Measurements from ENCODE around the gene MED9. TPM values are rescaled to one million over a fixed set of nuclear protein-coding genes. Genes with fewer than 3 reads are reported as not detected.

Gene MED9
- polyA plus RNA-seq, 1 donor from 2014 or later = 25.1 TPM

DNA sequence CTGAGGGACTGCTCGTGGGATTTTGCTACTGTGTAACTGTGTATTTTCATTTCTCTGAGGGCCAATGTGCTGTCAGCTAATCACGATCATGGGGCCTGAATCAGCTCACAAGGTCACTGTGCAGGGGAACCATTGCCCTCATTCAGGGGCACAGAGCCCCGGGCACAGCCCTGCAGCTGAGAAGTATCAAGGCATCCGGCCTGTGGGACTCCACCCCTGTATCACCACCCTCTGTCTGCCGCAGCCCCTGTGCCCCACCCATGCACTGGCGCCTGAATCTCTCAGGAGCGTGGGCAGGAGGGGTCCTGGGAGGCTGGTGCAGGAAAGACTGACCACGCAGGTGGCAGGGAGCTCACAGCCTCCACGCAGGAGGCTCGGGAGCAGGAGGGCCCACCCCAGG is 62.8 kb downstream of the MED9 start:
- H3K27ac ChIP-seq (ENCODE audit: low read length) = no peak overlapping the region
- H3K79me2 ChIP-seq (replicated peaks; ENCODE audit: insufficient read depth, low read length) = no peaks in the 10 kb centered on the region
- TF ChIP-seq, protein P1, sequence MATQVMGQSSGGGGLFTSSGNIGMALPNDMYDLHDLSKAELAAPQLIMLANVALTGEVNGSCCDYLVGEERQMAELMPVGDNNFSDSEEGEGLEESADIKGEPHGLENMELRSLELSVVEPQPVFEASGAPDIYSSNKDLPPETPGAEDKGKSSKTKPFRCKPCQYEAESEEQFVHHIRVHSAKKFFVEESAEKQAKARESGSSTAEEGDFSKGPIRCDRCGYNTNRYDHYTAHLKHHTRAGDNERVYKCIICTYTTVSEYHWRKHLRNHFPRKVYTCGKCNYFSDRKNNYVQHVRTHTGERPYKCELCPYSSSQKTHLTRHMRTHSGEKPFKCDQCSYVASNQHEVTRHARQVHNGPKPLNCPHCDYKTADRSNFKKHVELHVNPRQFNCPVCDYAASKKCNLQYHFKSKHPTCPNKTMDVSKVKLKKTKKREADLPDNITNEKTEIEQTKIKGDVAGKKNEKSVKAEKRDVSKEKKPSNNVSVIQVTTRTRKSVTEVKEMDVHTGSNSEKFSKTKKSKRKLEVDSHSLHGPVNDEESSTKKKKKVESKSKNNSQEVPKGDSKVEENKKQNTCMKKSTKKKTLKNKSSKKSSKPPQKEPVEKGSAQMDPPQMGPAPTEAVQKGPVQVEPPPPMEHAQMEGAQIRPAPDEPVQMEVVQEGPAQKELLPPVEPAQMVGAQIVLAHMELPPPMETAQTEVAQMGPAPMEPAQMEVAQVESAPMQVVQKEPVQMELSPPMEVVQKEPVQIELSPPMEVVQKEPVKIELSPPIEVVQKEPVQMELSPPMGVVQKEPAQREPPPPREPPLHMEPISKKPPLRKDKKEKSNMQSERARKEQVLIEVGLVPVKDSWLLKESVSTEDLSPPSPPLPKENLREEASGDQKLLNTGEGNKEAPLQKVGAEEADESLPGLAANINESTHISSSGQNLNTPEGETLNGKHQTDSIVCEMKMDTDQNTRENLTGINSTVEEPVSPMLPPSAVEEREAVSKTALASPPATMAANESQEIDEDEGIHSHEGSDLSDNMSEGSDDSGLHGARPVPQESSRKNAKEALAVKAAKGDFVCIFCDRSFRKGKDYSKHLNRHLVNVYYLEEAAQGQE (IDR thresholded peaks at IDR 0.05; ENCODE audit: borderline replicate concordance) = no peak
- TF ChIP-seq MXI1 (conservative IDR thresholded peaks at IDR 0.05; ENCODE audit: poor library complexity, severe bottlenecking) = no peak
- TF ChIP-seq, protein P2, sequence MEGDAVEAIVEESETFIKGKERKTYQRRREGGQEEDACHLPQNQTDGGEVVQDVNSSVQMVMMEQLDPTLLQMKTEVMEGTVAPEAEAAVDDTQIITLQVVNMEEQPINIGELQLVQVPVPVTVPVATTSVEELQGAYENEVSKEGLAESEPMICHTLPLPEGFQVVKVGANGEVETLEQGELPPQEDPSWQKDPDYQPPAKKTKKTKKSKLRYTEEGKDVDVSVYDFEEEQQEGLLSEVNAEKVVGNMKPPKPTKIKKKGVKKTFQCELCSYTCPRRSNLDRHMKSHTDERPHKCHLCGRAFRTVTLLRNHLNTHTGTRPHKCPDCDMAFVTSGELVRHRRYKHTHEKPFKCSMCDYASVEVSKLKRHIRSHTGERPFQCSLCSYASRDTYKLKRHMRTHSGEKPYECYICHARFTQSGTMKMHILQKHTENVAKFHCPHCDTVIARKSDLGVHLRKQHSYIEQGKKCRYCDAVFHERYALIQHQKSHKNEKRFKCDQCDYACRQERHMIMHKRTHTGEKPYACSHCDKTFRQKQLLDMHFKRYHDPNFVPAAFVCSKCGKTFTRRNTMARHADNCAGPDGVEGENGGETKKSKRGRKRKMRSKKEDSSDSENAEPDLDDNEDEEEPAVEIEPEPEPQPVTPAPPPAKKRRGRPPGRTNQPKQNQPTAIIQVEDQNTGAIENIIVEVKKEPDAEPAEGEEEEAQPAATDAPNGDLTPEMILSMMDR (IDR thresholded peaks at IDR 0.05; ENCODE audit: poor library complexity, severe bottlenecking) = no peak
- TF ChIP-seq TAF1 (IDR thresholded peaks at IDR 0.05; ENCODE audit: low read depth) = no peak
- TF ChIP-seq RAD21 (conservative IDR thresholded peaks at IDR 0.05) = no peak
- TF ChIP-seq EP300 (conservative IDR thresholded peaks at IDR 0.05; ENCODE audit: poor library complexity, severe bottlenecking) = no peak
- no peak for TF ChIP-seq SMC3 (conservative IDR thresholded peaks at IDR 0.05; ENCODE audit: poor library complexity)
- TF ChIP-seq POLR2AphosphoS5 (IDR thresholded peaks at IDR 0.05) = no peak
- no peak for TF ChIP-seq EZH2 (IDR thresholded peaks at IDR 0.05; ENCODE audit: borderline replicate concordance, insufficient read depth, low read length, poor library complexity, severe bottlenecking)
- no peak overlapping the region for H3K4me2 ChIP-seq (ENCODE audit: low read length)
- H3K27me3 ChIP-seq (ENCODE audit: insufficient read depth, low read depth, low read length) = no peaks in the 10 kb centered on the region
- H3K9ac ChIP-seq (ENCODE audit: low read length) = no peak overlapping the region
- no peak overlapping the region for H2AFZ ChIP-seq (ENCODE audit: low read depth, low read length)
- H3K9me3 ChIP-seq (ENCODE audit: low read length) = no peaks in the 10 kb centered on the region
- no peaks in the 10 kb centered on the region for H3K36me3 ChIP-seq (ENCODE audit: insufficient read depth, low read length)
- H3F3A ChIP-seq (ENCODE audit: insufficient read depth, low read length, poor library complexity, severe bottlenecking) = no peaks in the 10 kb centered on the region
- no peaks in the 10 kb centered on the region for H4K20me1 ChIP-seq (ENCODE audit: insufficient read depth)
- no peaks in the 10 kb centered on the region for H3K9me2 ChIP-seq (ENCODE audit: insufficient read depth, low read length)
- no peak overlapping the region for H3K4me3 ChIP-seq (ENCODE audit: low read length)

DNA sequence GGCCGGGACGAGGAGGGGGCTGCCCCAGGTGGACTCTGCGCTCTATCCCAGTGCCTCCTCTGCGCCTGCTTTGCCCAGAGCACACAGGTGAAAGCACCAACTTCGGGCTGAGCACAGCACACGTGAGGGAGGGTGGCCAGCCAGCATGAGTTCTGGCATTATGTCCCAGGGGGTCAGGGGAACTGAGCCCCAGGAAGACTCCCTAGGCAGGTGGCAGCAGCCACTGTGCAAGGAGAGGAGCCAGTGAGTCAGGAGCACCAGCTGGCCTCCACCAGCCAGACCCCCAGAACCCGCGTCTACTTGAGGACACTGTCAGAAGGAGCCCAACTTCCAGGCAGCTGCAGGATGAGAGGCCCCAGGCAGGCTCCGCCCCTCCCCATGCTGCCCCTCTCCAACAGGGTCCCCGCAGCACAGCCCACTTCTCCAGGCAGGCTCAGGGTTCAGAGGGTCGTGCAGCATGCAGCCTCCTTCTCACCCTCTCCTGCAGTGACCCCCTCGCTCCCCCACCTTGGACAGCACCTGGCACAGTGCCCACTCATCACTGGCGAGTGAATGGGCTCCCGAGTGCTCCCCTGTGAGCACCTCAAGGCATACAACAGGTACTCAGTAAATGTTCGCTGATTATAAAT is 63.6 kb downstream of the MED9 start:
- Histone ChIP-seq H3K9me2 (ENCODE audit: insufficient read depth, low read length) (no peaks in the 10 kb centered on the region), H4K20me1 (ENCODE audit: insufficient read depth) (no peaks in the 10 kb centered on the region), H3K9ac (ENCODE audit: low read length) (no peak overlapping the region), H3K9me3 (ENCODE audit: low read length) (no peaks in the 10 kb centered on the region), H3K27ac (ENCODE audit: low read length) (no peak overlapping the region), H3K4me3 (ENCODE audit: low read length) (no peak overlapping the region), H3F3A (ENCODE audit: insufficient read depth, low read length, poor library complexity, severe bottlenecking) (no peaks in the 10 kb centered on the region), H3K79me2 (replicated peaks; ENCODE audit: insufficient read depth, low read length) (no peaks in the 10 kb centered on the region), H3K4me2 (ENCODE audit: low read length) (no peak overlapping the region), H3K27me3 (ENCODE audit: insufficient read depth, low read depth, low read length) (no peaks in the 10 kb centered on the region), H3K36me3 (ENCODE audit: insufficient read depth, low read length) (no peaks in the 10 kb centered on the region), H2AFZ (ENCODE audit: low read depth, low read length) (no peak overlapping the region)
- TF ChIP-seq, protein P1 (IDR thresholded peaks at IDR 0.05; ENCODE audit: borderline replicate concordance) = no peak
- no peak for TF ChIP-seq RAD21 (conservative IDR thresholded peaks at IDR 0.05)
- no peak for TF ChIP-seq TAF1 (IDR thresholded peaks at IDR 0.05; ENCODE audit: low read depth)
- no peak for TF ChIP-seq MXI1 (conservative IDR thresholded peaks at IDR 0.05; ENCODE audit: poor library complexity, severe bottlenecking)
- no peak for TF ChIP-seq EZH2 (IDR thresholded peaks at IDR 0.05; ENCODE audit: borderline replicate concordance, insufficient read depth, low read length, poor library complexity, severe bottlenecking)
- no peak for TF ChIP-seq SMC3 (conservative IDR thresholded peaks at IDR 0.05; ENCODE audit: poor library complexity)
- no peak for TF ChIP-seq EP300 (conservative IDR thresholded peaks at IDR 0.05; ENCODE audit: poor library complexity, severe bottlenecking)
- no peak for TF ChIP-seq POLR2AphosphoS5 (IDR thresholded peaks at IDR 0.05)
- TF ChIP-seq, protein P2 (IDR thresholded peaks at IDR 0.05; ENCODE audit: poor library complexity, severe bottlenecking) = no peak

Measured in neural cell (in vitro differentiated cells).